ENCODE data around the gene PRKCE.

DNA sequence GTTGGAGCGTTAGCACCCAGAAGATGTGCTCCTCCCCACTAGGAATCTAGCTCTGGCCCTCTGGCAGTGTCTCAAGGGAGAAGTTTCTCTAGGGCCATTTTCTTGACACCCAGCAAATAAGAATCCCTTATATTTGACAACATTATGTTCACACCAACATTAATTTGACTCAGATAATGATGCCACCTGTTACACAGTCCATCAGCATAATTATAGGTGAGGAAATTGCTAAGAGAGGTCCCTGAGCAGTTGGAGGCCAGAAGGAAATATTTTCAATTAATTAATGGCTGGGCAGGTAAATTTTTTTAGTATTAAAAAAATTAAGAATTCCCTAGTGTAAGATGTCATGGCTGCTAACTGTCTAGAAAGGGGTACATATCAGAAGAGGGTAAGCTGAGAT, 36.5 kb downstream of the PRKCE start:
- no peak for TF ChIP-seq POLR2A (IDR thresholded peaks at IDR 0.05; ENCODE audit: low read depth, low read length)
- TF ChIP-seq, protein P1, sequence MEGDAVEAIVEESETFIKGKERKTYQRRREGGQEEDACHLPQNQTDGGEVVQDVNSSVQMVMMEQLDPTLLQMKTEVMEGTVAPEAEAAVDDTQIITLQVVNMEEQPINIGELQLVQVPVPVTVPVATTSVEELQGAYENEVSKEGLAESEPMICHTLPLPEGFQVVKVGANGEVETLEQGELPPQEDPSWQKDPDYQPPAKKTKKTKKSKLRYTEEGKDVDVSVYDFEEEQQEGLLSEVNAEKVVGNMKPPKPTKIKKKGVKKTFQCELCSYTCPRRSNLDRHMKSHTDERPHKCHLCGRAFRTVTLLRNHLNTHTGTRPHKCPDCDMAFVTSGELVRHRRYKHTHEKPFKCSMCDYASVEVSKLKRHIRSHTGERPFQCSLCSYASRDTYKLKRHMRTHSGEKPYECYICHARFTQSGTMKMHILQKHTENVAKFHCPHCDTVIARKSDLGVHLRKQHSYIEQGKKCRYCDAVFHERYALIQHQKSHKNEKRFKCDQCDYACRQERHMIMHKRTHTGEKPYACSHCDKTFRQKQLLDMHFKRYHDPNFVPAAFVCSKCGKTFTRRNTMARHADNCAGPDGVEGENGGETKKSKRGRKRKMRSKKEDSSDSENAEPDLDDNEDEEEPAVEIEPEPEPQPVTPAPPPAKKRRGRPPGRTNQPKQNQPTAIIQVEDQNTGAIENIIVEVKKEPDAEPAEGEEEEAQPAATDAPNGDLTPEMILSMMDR (IDR thresholded peaks at IDR 0.05; ENCODE audit: extremely low read depth in 1 of 2, insufficient read depth in 1 of 2, low read depth in 1 of 2, low read length in 2 of 2) = no peak
- TF ChIP-seq JUN (IDR thresholded peaks at IDR 0.05; ENCODE audit: borderline replicate concordance, insufficient read depth, insufficient read length, low read depth) = no peak
- TF ChIP-seq MYC (IDR thresholded peaks at IDR 0.05; ENCODE audit: low read depth, low read length) = no peak
- TF ChIP-seq, protein P2, sequence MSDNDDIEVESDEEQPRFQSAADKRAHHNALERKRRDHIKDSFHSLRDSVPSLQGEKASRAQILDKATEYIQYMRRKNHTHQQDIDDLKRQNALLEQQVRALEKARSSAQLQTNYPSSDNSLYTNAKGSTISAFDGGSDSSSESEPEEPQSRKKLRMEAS (IDR thresholded peaks at IDR 0.05; ENCODE audit: insufficient read depth, insufficient read length) = no peak
- no peak for TF ChIP-seq EZH2 (IDR thresholded peaks at IDR 0.05; ENCODE audit: borderline replicate concordance, low read depth, low read length, severe bottlenecking)
- no peak for TF ChIP-seq POLR2AphosphoS5 (IDR thresholded peaks at IDR 0.05; ENCODE audit: insufficient read depth, low read depth, low read length)
